ENCODE results near the gene WTIP.

GRCh38 chr19:34432797-34433196 lies 48.8 kb upstream of the WTIP start:
- TF ChIP-seq EZH2 (IDR thresholded peaks at IDR 0.05; ENCODE audit: borderline replicate concordance, low read length) (no peak), CTCF (IDR thresholded peaks at IDR 0.05; ENCODE audit: low read length) (no peak)

All from OCI-LY1 (cell line).